GM21737 (cell line): ENCODE results near the gene PLA2G4E.

Experiments
- ATAC-seq: cut with Tn5 transposase; IDR thresholded peaks from one replicate; pipeline ENCODE4 v1.9.1; 2021; ENCODE audit warnings: mild to moderate bottlenecking, moderate library complexity; ENCODE audit not compliant: unreplicated experiment

Gene PLA2G4E

DNA sequence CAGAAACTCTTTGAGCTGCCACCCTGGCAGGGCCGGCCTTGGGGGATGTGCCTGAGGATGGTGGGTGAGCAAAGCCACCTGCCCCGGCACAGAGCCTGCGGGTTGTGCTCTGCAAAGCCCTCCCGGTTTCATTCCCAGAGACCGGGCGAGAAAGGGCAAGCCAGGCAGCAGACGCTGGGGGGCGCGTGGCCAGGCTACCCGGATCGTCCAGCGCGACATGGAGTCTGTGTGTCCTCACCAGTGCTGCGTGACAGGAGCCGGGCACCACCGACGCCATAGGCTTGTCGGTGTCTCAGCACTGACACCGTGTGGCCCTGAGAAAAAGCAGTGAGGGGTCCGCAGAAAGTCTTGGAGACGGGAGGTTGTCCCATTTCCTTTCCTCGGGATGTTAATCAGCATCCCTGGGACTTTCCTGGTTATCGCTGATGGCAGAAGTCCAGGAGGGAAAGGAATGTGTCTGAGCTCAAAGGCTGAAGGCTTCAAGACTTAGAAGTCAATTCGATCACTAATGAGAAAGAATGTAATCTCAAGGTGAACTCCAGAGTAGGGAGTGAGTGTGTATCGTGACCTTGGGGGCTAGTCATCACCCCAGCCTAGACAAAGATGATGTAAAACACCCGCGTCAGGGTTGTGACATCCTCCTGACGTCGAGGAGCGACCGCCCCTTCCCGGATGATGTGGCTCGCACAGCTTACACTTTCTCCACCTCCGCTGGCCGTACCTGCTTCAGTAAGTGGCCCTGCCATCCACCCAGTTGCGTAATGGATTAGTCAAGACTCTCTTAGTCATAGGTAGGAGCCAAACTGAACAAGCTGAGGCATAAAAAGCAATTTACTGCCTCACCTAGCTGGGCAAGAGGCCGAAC is 36.3 kb upstream of the PLA2G4E start:
- peak; percentile 55 for ATAC-seq

DNA sequence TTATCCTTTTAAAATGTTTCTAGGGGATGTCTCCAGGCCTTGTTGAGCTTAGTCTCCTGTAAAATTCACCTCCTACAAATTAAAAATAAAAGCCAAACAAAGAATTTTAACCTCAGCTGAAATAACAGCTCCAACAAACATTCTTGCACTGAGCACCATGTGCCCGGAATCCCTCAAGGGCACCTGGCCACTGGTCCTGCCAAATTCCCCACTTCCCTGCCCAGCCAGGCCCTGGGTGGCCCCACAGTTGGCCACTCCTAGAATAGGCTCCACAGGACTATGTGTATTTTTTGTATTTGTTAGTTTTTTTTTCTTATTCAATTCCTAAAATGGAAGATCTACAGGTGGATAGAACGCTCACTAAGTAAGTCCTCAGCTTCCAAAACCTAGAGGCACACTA is 33.1 kb upstream of the PLA2G4E start:
- ATAC-seq: no peak

DNA sequence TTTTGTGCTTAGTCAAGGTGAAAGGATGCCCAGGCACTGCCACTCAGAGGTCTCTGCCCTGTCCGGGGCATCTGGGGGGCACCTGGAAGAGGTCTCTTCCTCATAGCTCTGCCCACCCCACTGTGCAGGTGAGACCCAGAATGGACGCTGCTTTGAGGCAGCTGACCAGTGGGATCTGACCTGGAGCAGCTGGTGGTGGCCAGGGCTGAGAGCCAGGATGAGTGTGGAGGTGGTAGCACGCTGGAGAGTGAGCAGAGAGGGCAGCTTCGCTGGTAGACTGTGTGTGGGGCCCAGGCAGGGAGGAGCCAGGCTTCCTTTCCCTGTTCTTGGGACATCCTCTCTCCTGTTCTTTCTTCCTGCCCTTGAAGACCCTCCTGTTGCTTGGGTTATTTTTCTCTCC is 32.2 kb upstream of the PLA2G4E start:
- ATAC-seq: no peak

DNA sequence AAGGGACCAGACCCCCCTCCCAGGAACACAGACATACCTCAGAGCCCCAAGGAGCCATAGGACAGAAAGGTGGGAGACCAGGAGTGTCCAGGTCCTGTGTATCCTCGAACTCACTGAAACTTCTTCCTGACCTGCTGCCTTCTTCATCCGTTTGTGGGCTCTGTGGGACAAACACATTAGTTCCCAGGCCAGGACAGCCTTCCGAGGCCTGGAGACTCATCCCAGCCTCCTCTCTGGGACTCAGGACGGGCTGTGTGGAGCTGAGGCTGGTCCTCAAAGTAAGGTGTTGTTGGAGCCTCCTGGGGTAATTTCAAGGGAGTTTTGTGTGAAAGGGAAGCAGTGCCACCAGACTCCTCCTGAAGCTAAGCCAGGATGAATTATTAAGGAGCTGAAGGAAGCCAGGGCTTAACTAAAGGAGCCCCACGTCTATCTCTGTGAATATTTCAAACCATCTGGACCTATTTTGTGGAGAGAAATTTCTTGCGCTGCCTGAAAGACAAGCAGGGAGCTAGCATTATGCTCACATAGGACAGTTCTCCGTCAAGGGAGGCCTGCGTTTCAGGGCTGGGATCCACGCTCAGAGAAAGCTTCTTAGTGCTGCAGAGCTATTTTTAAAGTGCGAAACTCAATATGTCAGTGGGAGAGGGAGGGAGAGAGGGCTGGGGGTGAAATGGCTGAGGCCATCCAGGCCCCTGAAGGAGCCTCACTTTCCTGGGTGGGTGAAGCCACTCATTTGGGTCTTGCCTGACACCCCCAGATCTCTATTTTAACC is 29.8 kb upstream of the PLA2G4E start:
- ATAC-seq: no peak

DNA sequence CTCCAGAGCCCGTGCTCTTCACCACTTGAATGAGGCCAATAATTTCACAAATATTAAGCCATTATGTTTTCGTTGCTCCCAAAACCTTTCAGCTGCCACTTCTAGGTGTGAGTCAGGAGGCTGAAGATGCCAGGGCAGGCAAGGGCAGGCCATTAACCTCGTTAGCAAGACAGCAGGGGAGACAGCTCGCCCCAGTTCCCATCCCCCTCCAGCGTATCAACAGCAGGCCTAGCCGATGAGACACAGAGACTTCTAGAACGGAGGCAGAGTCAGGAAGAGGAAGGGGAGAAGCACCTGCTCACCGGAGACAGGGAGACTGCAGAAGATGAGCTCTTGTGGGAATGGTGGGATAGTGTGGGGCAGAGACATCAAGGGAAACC is 28.0 kb upstream of the PLA2G4E start:
- ATAC-seq: no peak

DNA sequence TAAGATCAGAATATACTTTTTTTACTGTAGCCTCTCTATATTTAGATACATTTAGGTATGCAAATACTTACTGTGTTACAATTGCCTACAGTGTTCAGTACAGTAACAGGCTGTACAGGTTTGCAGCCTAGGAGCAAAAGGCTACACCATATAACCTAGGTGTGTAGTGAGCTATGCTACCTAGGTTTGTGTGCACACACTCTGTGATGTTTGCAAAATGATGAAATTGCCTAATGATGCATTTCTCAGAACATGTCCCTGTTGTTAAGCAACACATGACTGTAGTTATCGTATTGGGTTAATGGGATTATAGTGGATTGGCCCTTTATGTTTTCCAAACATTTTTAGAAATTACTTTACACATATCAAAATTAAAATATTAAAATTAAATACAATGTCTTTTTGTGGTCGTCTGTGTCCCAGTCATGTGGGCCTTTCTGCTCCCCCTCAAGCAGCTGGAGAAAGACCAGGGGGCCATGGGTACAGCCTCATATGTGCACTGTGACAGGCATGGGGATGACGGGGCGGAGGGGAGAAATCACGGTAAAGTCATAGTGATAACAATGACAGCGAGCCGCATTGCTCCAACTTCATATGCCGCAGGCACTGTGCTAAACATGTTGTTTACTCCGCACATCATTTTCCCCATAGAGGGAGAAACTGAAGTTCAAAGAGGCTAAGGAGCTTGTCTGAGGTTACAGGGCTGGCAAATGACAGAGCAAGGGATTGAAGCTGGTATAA is 27.4 kb upstream of the PLA2G4E start:
- ATAC-seq: no peak

DNA sequence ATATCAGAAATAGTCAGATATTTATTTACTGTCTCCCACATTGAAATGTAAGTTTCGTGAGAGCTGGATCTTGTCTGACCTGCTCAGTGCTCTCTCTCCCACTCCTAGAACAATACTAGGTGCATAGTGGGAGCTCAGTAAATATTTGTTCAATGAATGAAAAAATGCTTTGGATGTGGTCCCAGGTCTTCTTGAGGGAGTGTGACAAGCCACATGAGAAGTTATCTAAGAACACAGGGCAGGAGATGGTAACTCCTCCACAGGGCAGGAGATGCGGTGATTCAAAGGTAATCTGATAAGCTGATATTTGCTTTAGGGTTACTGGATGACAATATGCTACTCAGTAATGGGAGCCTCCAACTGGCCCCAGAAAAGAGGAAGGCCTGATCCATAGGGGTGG is 25.8 kb upstream of the PLA2G4E start:
- ATAC-seq: no peak

DNA sequence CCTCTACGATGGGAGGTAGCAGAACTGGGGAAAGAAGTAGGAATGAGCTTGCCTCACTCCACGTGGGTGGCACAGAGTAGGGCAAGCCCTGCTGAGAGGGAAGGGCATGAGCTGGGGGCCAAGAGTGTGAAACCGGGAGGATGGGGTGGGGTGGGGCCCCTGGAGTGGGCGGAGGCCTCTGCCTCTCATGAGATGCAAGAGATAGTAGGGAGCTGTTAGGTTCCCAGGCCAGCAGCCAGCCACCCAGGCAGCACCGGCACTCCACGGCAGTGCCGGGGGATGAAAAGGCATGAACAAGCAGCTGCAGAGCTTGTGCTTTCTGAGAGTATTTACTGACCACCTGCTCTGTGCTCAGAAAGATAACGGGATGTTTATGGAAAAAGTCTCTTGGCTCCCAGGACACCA is 24.4 kb upstream of the PLA2G4E start:
- no peak for ATAC-seq

DNA sequence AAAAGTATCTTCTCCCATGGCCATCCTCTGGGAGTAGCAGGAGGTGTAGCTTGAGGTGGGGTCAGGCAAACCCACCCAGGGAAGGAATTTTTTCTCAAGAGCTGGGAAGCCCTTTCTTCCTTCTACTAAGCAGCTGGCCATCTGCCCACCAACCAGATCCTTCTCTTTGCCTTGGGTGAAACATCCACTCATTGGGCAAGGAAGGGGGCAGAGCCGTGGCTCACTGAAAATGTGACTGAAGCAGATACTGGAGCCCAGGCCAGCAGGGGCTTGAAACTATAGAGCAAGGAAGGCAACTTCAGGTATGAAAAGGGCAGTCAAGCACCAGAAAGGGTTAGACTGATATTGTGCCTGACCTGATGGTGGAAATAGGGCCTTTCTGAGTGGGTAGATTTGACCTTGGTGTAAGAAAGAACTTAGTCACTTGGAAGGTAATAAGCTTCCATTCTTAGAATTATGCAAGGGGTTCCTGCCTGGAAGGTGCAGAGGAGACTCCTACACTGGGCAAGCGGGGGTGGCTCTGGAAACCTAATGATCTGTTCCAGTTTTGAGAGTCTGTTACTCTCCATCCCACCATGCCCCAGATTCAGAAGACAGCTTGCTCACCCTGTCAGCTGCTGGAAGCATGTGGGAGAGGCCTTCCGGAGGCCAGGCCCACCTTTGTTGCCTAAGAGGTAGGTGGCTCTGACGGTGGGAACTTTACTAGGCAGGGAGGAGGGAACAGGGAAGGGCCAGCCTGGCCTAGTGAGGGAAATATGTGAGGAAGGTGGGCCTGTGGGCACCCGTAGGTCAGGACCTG is 22.0 kb upstream of the PLA2G4E start:
- no peak for ATAC-seq

DNA sequence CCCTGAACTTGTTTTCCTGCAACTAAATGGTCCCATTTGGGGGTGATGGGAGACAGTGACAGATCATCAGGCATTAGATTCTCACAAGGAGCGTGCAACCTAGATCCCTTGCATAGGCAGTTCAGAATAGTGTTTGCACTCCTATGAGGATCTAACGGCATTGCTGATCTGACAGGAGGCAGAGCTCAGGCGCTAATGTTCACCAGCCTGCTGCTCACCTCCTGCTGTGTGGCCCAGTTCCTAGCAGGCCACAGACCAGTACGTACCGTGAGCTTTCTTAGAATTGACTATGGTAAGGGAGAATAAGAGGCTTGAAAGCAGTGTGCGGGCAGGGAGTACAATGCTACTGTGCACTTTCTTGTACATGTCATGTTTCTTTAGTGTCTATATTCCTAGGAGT is 17.6 kb upstream of the PLA2G4E start:
- no peak for ATAC-seq

DNA sequence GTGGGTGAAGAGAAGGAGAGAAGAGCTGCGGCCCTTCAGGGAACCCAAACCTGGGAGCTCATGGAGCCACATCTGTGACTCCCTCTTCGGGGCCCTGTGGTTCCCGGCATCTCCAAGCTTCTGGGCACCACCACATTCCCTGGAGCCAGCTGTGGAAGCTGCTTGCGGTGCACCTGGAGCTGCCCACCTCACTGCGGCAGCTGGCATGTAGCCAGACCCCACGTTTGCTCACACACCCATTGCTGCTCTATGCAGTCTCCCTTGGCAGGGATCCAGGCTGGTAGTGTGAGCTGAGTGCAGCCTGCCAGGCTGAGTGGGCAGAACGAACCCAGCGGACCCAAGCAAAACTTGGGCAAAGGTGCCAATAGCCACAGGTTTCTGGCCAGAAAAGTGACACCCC is 16.8 kb upstream of the PLA2G4E start:
- no peak for ATAC-seq

DNA sequence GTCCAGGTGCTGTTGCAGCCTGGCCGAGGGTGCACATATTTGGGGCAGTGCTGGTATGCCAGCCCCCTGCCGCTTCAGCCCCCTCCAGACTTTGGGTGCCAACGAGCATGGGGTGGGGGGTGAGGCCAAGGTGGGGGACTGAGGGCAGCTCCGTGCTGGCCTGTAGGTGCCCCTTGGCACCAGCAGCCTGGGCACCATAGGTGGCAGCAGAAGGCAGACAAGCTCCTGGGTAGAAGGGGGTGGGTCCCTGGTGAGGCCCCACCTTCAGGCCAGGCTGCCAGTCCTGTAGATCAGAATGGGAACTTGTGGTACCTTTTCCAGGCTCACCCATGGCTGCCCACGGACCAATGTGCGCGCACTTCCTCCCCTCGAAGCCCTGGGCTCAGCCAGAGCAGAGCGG is 16.1 kb upstream of the PLA2G4E start:
- ATAC-seq: no peak

DNA sequence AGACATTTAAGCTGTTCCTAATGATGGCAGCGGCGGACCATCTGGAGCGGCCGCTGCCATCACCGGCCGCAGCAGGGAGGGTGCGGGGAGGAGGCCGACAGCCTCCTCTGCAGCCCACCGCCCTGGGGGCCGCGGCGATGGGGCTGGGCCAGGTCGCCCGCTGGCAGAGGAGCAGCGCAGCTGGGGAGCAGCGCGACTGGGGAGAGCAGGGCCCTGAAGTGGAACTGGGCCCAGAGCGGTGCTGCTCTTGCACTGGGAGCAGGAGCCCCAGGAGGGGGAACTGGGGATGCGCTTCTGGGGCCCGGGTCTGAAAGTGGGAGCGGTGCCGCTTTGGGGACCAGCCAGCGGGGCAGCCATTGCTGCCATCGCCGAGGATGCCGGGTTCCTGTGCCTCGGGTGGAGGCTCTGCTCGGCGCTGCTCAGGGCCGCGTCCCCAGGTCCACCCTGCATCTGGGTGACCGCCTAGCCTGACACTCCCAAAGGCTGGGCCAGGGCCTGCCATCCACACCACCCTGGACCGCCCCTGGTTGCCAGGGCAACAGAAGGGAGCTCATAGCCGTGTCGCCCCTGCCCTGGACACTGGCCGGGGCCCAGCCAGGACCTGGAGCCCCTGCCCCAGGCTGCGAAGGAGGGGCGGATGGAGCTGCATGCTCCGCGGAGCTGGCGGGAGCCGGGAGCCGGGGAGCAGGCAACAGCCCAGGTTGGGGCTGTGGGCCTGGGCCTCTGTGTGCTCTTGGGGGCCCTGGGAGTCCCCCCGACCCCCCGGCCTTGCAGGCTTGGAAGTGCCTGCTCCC is 15.5 kb upstream of the PLA2G4E start:
- ATAC-seq: no peak

DNA sequence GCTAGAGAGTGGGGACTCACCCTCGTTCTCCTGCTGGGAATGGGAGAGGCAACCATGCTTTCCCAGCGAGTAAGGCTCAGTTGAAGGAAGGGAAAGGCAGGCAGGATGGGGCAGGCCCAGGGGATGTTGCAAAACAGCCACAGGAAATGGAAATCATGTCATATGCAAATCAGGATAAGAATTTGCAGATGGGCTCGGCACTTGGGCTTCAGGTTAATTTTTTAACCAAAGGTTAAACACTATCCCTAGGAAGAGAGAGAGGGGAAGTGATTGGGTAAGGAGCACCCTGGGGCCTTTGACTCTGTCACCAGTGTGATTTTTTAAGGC is 14.6 kb upstream of the PLA2G4E start:
- ATAC-seq: peak; percentile 70

DNA sequence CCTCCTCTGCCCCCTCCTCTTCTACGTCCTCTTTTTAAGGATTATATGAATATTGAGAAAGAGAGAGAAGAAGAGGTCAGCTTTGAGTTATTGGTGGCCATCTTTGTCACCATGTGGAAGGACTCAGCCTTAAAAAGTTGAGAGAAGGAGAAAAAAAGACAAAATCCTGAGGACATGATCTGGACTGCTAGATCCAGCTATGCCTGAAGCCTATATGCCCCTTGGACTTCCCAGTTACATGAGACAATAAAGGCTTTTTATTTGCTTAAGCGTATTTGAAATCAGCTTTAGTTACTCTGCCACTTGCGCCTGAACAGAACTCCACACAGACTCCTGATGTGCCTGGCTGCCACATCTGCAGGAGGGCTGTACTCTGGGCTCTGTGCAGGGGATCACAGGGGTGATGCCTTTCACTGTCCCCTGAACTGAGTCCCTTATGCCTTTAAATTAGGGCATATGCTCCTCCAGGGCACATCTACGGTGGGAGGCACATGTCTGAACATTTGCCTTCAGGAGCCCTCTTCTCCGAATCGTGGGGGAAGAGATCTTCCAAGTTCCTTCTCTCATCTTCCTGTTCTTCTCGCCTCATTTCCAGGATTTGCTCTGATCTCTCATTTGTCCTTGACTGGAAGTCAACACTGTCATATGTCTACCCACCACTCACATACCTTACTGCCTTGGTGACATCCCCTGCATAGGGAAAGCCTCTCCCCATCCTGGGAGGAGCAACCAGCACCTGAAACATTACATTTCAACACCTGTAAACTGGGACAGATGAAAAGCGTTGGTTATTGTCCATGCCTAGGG is 14.0 kb upstream of the PLA2G4E start:
- peak; percentile 27 for ATAC-seq

DNA sequence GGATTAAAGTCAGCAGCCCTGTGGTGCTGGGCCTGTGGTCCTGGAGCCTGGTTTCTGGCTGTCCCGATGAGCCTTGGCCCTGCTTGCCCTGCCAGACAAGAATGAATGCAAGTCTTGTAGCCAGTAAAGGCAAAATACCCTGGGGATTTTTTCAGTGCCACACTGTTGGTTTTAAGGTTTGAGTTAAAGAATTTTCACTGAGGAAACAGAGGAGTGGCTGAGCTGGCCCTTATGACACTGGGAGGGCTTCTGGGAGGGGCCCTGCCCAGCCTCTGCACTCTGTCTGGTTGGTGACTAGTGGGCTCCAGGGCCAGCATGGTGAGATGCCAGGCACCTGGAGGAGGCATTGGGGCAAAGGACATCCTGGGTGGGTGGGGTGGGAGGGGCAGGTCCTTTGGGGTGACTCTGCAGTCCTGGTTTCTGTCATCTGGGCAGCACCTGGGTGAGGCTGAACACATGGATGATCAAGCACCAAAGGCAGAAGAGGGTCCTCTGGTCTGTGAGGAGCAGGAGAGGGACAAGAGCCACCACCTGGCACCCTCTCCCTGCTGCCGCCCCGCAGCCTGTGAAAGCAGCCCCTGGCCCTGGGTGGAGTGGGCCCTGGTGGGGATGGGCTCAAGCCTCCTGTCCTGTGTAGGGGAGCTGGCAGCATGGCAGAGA is 12.5 kb upstream of the PLA2G4E start:
- no peak for ATAC-seq

DNA sequence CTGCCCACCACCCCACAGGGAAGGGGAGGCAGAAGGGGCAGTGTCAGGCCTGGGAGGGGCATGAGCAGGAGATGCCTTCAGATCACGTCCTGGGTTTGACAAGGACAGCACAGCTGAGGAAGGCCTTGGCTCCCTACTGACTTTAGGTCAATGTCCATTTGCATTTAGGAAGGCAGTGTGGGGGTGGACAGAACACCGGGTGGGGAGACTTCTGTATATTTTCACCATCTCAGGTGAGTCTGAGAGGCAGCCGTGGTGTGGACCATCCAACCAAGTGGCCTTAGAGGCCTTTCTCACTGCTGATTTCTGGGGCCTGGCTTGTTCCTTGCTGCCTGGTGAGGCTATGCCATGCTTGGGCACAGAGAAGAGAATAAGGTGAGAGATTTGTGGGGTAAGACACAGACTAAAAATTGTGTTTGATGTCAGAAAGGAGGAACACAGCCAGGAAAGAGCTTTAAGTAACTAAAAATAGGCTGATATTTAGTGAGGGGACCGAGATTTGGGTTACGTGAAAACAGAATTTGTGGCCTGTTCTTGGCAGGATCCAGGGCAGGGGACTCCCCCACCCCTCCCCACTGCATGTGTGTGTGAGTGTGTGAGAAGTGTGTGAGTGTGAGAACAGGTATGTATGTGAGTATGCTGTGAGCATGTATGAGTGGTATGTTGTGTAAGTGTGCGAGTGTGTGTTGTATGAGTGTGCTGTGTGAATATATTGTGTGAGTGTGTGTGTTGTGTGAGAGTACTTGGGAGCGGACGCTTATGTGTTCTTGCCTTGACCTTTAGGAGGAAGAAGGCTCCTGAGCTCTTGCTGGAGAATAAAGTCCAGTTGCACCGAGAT is 11.8 kb upstream of the PLA2G4E start:
- no peak for ATAC-seq
